Kidney capillary endothelial cell (primary cell): ENCODE data around the gene NELFCD.
A peak's percentile ranks its signal among the peaks of the same experiment; 100 is the strongest.
"Not testable (repeated sequence)": the region's sequence is repeated elsewhere in the genome, so short reads cannot be mapped to it uniquely, and the experiment has no call there.

Source experiments
- DNase-seq: peaks from one replicate; pipeline ENCODE4 v3.0.0-alpha.2; 2018; ENCODE audit warnings: low spot score

Gene NELFCD

GRCh38 chr20:59010321-59010994 is 29.4 kb downstream of the NELFCD start:
- DNase-seq = no peak

DNA sequence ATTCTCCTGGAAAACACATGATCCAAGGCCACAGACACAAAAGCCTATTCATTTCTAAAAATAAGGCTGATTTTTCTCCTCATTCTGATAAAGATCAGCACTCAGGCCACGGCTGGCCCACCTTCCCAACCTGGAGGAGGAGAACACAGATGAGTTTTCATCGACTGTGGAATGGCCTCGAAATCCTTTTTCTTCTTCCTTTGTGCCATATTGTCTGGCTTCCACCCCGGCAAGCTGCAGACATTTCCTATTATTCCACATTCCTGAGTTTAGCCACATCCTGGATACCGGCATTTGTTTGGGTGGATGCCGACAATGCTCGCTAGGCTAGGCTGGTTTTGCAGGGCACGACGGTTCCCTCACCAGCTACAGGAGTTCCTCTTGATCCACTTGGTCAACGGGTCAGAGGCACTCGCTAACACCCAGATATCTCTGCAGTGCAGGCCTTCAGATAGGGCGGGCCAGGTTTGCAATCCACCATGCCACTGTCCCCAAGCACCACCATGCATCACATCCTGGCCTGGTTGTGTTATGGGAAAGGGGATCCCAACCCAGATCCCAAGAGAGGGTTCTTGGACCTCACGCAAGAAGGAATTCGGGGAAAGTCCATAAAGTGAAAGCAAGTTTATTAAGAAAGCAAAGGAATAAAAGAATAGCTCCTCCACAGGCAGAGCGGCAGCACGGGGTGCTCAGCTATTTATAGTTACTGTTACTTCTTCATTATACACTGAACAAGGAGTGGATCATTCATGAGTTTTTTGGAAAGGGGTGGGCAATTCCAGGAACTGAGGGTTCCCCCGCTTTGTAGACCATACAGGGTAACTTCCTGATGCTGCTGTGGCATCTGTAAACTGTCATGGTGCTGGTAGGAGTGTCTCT is 30.2 kb downstream of the NELFCD start:
- peak; percentile 93 for DNase-seq

GRCh38 chr20:59011874-59012157 is 30.8 kb downstream of the NELFCD start:
- DNase-seq = not testable (repeated sequence)

GRCh38 chr20:59013031-59013951 is 32.2 kb downstream of the NELFCD start:
- DNase-seq = no peak

- no peak for DNase-seq
These were observed 33.0 kb downstream of the NELFCD start for GRCh38 chr20:59013959-59014608.

DNA sequence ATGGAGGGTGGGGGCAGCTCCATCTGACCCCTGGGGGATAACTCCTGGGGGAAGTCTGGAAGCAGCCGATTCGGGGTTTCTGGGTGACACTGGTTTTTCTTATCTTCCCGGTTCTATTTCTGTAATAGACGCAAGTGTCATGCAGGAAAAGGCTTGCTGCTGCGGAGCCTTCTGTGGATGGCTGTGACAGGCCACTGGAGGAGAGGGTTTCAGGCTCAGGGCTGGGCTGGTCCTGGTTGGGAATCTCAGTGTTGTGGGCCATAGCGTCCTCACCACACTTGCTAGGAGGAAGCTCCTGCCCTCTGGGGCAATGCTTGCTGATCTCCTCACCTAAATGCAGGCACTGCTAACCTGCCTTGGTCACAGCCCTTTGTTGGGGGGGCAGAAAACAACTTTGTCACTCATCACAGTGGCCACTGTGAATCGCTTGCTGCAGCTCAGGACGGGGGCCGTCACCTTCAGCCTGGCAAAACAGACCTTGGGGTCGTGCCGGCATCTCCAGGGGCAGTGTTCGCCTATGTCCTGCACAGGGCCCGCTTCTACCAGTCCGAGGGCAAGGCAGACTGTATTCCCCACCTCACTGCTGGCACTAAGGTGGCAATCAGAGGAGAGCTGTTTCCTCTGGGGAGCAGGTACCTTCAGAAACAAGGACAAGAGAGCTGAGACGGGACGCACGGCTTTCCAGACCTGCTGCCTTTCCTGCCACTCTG is 33.8 kb downstream of the NELFCD start:
- no peak for DNase-seq

DNA sequence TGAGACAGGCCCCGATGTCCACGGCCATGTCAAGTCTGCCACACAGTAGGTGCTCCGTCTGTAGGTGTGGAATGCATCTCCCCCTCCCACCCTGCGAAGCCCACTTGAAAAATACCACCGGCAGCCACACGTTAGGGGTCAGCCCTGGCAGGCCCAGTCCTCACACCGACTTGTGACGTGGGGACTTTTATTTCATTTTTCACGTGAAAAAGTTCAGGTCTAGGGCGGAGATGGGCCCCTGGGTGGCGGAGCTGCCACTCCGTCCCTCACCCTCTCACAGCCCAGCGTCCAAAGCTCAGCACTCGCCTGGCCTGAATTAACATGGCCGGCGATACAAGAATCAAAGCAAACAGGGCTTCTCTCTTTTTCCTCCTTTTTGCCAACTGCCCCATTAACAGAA is 34.4 kb downstream of the NELFCD start:
- no peak for DNase-seq

DNA sequence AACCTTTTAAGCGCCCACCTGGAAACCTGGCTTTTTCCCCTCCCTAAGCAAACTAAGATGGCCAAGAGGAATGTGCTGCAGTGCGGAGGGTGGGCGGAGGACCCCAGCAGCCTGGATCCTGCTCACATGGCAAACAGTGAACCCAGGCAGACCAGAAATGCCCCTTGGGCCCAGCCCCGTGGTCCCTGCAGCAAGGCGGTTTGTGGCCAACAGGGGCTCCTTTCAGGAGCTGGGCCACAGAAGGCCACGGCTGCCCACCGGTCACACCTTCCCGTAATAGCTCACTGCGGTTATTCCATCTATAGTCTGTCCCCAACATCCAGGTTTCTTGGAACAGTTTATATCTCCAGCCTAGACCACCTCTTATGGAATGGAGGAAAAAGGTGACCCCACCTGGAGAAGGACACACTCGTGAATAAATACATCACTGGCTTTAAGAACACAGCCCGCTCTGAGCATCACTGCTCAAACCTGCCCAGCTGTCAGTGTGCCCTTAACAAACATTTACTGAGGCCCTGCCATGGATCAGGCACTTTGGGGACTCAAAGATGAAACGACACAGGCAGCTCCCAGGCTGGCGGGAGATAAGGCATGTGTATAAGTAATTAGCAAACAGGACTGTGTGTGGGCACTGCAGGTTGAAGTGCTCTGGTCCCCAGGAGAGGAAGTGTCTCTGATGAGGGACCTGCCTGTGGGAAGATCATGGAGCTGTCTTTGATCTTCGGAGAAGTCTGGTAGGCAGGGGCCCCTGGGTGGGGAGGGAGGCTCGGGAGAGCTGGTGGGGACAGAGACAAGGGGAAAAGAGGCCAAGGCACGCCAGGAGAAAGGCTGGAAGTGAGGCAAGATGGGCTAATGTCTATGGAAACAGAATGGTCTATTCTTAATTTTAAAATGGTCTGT is 35.0 kb downstream of the NELFCD start:
- DNase-seq = no peak

DNA sequence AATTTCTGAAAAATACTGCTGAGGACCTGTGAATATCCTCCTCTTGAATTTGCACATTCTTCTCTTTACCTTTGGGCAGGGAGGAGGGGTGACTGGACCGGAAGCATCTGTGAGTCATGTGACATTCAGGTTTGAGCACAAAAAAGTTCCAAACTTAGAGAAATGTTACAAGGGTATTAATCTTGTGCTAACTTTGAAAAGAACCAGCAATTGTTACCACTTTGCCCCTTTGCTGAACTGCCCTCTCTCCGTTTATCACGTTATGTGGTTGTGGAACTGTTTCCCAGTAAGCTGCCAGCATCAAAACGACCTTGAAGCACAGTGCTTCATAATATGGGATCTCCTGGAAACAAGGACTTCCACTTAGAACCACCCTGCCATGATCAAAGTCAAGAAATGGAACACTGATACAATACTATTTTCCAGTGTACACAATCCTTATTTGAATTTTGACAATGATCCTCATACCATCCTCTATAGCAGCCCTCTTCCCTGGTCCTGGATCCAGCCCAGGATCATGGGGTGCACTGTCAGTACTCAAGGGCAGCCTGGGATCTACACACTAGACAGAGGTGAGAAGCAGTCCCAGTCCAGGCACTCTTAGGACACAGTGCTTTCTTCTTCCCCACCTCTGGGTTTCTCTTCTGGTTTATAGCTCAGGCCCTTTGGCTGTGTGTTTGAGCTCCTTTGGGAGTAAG is 35.9 kb downstream of the NELFCD start:
- DNase-seq = no peak

DNA sequence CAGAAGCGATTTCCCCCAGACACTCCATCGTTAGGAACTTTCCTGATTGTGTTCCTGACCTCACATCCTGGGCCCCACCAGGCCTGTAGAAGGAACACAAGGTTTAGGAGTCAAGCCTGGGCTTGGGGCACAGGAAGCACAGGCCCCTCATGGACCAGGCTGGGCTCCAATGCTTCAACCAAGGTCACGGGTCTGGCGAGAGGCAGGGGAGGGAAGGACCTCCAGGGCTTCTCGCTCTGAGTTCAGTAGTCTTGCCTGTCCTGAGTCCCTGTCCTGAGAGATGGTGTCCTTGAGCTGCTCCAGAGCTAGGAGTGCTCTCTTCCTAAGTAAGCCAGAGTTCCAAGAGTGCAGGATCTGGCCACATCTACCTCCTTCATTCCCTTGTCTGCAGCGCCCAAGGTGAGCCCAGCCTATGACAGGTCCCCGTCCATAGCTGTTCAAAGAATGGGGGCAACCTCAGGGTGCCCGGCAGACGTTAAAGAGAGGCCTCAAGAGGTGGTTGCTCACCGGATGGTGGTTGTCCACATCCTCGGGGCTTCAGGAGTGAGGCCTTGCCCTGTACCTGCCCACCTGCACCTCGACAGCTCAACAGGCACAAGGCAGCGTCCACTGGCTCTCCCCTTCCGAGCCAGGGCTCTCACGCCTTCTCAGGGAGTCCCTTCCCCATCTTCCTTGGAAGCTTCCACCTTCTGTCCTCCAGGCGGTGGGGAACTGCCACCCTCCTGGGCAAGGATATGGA is 36.6 kb downstream of the NELFCD start:
- no peak for DNase-seq

- no peak for DNase-seq
These were observed 37.8 kb downstream of the NELFCD start for GRCh38 chr20:59018817-59019216.

- no peak for DNase-seq
These were observed 38.2 kb downstream of the NELFCD start, which contains the start of gene TUBB1 for GRCh38 chr20:59019217-59019616. Gene TUBB1, plus strand, starts transcription at chr20:59019429. Its CDS starts 94 bp downstream, at chr20:59019523.

DNA sequence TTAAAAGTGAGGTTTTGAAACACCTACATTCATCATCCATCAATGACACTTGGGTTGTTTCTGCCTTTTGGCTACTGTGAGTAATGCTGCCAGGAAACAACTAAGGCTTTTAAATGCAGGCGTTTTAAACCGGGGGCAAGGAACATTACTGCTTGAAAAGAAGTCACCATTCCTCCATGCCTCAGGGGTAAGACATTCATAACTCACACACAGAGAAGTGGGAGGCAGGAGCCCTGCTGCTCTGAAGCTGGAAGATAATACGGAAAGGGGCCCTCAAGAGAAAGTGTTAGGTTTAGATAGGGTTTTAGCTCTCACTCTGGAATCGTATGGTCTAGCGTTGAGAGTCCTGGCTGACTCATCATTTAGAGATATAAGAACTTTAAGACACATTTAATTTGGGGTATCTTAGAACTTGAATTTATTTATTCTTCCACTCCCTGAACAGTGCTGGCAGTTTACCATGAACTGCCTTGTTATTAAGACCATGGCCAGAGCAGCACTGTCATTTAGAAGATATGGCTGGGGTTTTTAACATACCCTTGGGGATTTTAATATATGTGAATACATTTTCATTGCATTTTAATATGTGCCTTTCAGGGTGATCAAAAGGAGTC is 40.0 kb downstream of the NELFCD start:
- DNase-seq = no peak

- DNase-seq = no peak
These were observed 41.7 kb downstream of the NELFCD start for GRCh38 chr20:59022754-59023153.

GRCh38 chr20:59023616-59024015 is 42.6 kb downstream of the NELFCD start:
- no peak for DNase-seq

- DNase-seq = no peak
These were observed 43.1 kb downstream of the NELFCD start for GRCh38 chr20:59024111-59024530.

DNA sequence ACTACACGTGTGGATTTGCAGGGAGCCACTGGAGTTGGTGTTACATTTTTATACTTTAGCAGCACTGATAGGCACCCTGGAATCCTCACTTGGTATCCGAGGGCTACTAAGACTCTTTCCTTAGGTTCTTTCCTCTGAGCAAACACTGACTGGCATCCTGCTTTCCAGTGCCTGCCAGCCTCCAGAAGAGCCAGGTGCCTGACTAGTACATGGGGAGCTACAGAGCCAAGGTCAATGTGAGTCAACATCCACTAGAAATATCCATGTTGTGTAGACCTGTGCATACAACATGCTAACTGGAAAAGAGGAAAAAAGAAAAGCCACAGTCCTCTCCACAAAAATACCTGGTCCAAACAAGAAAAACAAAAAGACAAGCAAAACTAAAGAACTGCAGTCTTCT is 44.0 kb downstream of the NELFCD start:
- DNase-seq = no peak

DNA sequence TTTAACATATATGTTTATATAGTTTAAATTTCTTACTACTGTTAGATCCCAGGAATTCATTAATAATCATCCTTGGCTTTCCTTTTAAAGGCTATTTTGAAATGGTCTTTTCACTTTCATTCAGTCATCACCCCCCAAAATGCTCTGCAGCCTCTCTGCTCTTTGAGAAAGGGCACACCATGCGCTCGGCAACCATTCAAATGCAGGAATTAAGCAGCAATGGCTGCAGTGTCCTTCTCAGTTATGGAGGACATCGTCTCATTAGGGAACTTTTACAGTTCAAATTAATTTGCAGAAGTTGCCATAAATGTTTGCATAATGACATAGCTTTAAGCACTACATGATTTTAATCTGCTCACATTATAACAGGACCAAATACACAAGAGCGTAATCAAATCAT is 44.5 kb downstream of the NELFCD start:
- DNase-seq = no peak
